GM21737 (cell line): ENCODE results near the gene WNT7B.

Experiments used
- ATAC-seq: cut with Tn5 transposase; IDR thresholded peaks from one replicate; pipeline ENCODE4 v1.9.1; 2021; ENCODE audit warnings: mild to moderate bottlenecking, moderate library complexity; ENCODE audit not compliant: unreplicated experiment

Gene WNT7B

DNA sequence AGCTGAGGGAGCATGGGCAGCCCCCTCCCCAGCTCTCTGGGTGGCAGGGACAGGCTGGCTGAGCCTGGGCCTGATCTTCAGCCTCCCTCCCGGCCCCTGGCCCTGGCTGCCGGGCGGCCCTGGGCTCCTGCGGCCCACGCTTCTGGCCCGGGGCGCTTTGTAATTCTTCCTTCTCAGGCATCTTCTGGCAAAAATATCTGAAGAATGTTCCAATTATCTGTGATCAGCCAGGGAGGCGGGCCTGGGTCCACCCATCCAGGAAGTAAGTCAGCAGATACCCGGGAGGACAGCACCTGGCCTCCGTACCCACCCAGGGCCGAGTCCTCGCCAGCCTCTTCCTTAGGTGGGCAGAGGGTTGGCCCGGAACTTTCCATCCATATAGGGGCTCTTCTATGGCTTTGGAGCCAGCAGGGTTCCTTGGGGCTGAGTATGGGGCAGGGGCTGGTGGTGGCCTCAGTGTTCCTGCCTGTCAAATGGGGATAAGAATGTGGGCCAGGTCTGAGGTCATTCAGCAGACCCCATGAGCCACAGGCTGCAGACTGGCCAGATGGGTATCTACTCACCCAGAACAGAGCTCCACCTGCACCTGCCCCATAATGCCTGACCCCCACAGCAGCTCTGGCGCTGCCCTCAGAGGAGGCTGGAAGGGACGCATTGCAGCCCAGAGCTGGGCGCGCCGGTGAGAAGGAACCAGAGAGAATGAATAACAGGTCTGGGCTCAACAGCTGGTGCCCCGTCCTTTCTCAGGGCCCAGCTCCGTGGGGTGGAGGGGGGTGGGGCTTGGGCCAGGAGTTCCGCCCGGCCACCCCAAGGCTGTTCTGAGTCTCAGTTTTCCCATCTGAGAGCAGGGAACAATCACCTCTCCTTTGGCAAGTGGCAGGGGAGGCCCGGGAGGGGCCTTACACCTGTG lies 16.2 kb downstream of the WNT7B start:
- no peak for ATAC-seq

DNA sequence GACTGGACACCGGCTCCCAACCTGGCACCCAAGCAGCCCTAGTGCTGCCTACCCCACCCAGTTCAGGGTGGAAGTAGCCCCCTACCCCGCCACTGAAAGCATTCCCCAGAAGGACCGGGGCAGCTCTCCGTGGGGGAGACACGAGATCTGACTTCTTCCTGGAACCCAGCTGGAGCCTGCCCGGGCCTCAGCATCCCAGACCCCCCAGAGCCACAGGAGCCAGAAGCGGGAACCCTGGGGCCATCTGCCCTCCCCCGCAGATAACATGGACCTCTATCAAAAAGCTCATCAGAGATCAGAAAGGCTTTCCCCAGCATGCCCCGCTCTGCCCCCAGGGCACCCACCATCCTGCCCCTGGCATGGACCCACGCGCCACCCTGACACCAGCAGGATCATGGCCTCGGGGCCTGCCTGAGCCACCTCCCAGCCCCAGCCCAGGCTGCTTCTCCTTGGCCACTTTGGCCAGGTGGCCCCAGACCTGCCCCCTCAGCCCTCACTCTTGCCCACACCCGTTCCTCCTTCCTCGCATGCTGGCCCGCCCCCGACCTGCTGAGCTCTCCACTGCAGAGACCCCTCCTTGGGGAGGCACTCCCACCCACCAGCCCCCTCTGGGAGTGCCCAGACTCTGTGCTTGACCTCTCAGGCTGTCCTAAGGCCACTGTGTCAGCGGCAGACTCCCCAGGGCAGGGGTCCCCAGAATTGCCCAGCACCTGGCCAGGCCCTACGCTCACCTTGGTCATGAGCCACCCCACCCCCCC lies 17.1 kb downstream of the WNT7B start:
- no peak for ATAC-seq

DNA sequence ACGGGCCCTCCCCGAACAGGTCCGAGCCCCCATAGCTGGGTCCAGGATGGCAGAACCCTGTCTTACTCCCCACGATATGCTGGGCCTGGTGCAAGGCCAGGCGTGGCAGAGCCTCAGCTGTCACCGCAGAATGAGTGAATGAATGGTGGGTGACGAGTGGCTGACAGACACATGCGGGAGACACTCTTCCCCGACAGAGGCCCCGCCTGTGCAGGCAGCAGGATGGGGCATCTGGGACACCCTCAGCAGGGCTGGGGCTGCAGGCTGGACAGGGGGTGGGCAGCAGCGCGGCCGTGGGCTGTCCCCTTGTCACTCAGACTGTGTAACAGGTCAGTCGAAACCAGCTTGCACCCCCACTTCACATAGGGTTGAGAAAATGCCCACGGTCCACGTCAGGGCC lies 18.0 kb downstream of the WNT7B start:
- no peak for ATAC-seq

DNA sequence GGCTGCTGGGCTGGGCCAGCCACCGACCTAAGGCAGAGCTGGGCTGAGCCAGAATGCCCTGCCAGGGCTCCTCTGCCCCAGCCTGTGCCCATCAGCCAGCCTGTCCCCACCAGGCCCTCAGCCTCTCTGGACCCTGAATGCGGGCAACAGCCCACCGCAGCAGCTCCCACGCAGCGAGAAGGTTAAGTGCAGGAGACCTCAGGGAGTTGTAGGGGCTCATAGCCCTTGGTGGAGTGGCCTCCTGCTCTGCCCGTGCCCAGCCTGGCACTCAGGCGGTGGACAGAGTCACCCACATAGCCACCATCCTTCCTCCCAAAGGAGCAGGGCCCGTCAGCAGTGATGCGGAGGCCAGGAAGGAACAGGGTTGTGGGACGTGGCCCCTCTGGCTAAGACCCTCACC lies 19.1 kb downstream of the WNT7B start:
- ATAC-seq, result no peak

DNA sequence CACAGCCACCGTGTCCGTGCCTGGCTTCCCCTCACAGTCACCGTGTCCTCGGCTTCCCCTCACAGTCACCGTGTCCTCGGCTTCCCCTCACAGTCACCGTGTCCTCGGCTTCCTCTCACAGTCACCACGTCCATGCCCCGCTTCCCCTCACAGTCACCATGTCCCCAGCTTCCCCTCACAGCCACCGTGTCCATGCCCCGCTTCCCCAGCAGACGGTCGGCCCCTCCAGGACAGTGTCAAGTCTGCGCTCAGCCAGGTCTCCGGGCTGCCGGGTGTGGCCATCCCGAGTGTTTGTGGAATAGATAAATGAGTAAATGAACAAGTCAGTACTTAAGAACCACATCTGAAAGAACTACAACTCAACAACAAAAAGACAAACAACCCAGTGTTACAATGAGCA lies 23.8 kb downstream of the WNT7B start:
- no peak for ATAC-seq

DNA sequence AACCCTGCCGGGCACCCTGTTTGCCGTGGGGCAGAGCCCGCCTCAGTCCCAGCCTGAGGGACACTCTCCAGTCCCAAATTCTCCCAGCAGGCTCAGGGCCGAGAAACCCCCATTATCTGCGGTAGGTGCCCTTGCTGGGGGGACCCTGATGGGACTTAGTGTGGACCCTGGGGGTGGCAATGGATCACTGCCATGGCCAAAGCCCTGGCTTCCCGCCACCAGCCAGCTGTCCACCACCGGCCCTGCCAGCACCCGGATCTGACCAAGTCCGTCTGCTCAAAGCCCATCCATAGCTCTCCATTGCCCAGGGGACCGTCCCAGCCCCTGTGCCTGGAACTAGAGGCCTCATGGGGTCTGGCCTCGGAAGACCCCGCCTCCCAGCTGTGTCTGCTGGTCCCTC lies 24.4 kb downstream of the WNT7B start:
- ATAC-seq, result no peak

DNA sequence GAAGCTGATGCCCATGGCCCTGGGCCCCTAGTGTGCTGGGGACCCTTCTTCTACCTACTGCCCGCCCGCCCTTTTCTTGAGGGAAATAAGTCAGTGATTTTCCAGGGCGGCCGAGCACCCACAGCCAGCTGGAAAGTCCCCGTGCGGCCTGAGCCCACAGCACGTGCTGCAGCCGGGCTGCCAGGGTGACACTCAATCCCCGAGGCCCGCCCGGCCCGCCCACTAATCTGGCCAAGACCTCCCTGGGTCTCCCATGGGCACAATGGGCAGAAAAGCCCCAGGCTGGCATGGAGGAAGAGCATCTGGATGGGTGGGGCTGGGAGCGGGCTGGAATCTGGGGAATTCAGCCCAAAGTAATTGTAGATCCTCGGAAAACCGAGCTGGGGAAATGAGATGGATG lies 24.8 kb downstream of the WNT7B start:
- no peak for ATAC-seq

DNA sequence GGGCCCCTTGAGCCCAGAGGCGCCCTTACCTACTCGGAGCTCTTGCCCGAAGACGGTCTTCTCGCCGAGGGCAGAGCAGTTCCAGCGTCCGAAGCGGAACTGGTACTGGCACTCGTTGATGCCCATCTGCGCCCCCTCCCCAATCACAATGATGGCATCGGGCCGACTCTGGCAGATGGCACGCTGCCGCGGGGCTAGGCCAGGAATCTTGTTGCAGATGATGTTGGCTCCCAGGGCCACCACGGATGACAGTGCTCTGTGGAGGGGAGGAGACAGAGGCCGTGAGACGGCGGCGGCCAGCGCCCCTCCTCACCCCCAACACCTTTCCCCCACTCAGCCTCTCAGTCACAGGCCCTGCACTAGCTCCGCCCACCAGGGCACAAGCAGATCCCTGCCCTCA lies 27.1 kb downstream of the WNT7B start:
- ATAC-seq, result no peak

DNA sequence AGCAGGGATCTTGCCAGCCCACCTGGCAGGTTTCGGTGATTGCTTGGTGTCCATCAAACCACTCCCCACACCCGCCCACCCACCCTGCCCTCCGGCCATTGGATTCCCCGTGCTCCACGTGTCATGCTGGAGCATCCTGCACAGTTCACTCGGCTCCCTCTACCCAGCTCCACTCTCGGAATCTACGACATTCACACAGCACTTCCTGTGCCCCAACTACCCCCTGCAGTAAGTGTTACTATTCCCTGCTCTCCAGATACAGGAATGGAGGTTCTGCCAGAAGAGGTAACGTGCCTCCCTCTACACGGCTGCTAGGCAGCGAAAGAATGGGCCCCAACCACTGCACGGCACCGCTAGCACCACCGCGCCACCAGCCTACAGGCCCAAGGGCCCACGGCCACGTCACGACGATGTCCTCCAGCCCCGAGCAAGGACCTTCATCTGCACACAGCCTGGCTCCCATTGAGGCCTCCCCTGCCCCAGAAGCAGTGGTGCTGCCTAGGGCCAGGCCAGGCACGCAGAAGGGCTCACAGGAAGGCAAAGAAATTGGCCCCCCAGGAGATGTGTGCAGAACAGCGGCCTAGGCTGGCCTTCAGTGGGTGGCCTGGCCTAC lies 27.6 kb downstream of the WNT7B start:
- no peak for ATAC-seq

DNA sequence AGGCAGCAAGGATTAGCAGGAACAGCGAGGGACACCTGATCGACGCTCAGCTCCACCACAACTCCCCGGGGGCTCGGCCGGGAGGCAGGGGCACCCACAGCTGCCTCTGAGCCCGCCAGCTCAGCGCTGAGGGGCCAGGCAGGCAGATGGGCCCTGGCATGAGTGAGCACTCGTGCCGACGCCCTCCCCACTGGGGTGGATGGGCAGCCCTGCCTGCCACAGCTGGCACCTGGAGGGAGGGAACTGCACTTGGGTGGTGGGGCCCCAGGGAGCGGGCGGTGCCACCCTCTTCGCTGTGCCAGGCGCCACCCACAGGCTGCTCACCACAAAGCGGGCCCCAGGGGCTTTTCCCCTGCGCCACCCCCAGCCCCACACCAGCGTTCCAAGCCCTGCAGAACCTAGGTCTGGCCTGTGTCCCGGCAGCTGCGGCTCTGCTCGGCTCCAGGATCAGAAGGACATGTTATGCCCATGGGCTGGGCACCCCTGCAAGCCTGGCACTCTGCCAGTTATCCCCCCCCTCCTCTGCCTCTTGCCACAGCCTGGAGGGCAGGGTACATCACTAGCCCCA lies 28.8 kb downstream of the WNT7B start:
- ATAC-seq, result no peak

DNA sequence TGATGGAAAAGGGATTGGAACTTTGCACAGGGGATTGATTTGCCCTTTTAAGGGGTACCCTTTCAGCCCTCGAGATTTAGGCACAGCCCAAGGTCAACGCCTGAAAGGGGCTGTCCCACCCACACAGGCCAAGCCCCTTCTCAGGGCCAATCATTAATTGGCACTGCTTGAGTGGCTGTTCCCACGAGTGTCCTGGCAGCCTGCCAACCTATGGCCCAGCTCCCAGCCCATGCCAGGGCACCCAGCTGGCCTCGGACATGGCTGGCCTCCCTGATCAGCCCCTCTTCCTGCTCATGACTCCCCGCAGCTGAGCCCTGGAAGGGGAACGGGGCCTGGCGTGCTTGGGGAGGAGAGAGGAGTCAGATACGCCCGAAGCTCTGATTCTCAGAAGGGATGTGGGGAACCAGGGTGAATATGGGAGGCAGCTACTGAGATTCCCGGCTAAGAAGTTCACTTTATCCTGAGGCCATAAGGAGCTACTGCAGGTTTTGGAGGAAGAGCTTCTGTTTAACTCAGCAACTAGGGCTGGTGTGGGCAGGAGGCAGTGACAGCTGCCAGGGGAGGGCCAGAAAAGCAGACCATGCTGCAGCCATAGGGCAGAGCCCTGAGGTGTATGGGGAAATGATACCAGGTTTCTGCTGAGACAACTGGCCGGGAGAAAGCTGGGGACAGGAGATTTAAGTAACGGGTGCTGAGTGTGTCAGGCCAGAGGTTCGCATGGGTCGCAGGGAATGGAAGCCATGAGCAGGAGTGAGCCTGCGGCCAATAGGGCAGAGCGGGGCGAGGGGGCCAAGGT lies 30.0 kb downstream of the WNT7B start:
- no peak for ATAC-seq

DNA sequence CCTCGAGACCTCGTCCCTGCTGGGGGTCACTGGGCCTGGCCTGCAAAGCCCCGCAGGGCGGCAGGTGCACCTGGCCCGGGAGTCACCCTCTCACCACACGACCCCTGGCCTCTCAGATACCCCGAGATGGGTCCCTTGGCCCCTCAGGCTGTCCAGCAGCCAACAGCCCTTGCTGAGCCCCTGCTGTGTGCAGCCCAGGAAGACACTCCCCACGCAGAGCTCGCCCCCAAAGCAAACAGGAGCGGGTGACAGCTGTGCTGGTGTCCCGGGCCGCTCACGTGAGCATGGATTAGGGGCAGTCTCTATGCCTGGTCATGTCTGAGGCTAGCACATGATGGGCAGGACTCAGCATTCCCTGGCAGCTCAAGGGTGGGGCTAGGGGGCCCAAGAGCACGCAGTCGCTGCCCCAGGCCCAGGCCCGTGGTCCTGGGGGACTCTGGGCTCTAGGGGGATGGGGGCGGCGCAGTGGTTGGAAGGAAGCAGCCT lies 31.3 kb downstream of the WNT7B start:
- ATAC-seq, result no peak

DNA sequence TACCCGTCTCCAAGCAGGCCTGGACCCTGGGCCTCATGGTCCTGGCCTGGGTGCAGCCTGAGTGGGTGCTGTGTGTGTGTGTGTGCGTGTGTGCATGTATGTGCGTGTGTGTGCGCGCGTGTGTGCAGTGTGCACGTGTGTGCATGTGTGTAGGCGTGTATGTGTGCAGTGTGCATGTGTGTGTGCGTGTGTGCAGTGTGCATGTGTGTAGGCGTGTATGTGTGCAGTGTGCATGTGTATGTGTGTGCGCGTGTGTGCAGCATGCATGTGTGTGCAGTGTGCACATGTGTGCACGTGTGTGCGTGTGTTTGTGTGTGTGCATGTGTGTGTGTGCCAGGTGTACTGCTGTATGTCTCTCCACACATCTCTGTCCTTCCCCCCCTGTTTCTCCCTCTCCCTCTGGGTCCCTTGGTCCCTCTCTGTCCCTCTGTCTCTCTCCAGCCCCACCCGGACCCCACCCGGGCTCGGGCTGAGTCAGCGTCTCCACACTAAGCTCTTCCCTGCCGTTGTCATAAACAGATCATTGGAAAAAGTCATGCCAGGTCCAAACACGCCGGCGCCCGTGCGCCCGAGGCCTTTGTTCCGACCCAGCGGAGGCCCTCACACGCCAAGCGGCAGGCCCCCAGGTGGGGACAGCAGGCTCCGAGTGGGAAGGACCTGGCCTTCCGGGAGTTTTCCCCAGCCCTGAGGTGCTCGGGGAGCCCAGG lies 34.0 kb downstream of the WNT7B start:
- no peak for ATAC-seq

DNA sequence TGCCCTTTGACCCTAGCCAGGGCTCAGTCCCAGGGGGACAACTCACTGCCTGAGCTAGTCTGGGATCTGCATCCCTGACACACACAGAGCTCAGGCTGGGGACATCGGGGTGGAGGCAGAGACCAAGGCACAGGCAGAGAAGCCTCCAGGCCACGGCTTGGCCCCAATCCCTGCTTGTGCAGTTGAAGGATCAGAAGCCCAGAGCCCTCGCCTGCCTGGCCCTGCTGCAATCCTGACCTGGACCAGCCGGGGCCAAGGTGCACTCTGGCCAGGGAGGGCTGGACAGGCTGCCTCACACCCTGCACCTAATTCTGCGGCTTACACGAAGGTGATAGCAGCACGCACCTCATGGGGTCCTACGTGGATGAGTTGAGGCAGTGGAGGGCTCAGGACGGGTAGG lies 34.6 kb downstream of the WNT7B start:
- ATAC-seq, result no peak

DNA sequence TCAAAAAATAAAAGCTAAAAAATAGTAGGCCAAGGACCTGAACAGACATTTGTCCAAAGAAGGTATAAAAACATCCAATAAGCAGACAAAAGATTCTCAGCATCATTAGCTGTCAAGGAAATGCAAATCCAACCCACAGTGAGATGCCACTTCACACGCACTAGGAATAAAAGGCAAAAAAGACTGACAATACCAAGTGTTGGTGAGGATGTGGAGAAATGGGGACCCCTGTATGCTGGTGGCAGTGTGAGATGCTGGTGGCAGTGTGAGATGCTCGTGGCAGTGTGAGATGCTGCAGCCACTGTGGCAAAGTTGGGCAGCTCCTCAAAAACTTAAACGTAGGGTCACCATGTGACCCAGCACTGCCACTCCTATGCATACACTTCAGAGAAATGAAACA lies 38.0 kb downstream of the WNT7B start:
- no peak for ATAC-seq

DNA sequence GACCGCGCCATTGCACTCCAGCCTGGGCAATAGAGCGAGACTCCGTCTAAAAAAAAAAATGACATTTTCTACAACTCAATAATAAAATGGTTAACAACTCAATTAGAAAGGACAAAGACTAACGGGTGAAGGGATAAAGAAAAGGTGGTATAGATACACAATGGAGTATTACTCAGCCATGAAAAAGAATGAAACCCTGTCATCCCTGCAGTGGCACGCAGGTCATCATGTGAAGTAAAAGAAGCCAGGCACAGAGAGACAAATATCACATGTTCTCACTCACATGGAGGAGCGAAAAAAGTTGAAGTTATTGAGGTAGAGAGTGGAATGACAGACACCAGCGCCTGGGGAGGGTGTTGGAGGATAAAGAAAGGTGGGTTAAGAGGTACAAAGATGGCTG lies 39.0 kb downstream of the WNT7B start:
- ATAC-seq, result no peak

DNA sequence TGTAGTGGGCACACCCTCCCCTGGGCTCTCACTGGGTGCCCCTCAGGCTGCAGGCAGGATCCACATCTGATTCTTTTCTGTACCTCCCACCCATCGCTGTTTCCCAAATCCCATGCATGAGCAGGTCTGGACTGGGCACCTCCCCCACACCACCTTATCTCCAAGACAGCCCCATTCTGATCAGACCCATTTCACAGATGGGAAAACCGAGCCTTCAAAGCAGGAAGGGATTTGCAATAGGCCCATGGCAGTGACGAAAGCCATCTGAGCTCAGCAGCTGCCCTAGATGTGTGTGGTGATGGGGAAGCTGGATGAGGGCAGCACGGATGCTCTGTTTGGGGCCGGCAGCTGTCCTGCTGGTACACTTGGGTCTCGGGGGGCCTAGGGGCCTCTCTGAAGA lies 41.4 kb downstream of the WNT7B start:
- no peak for ATAC-seq

DNA sequence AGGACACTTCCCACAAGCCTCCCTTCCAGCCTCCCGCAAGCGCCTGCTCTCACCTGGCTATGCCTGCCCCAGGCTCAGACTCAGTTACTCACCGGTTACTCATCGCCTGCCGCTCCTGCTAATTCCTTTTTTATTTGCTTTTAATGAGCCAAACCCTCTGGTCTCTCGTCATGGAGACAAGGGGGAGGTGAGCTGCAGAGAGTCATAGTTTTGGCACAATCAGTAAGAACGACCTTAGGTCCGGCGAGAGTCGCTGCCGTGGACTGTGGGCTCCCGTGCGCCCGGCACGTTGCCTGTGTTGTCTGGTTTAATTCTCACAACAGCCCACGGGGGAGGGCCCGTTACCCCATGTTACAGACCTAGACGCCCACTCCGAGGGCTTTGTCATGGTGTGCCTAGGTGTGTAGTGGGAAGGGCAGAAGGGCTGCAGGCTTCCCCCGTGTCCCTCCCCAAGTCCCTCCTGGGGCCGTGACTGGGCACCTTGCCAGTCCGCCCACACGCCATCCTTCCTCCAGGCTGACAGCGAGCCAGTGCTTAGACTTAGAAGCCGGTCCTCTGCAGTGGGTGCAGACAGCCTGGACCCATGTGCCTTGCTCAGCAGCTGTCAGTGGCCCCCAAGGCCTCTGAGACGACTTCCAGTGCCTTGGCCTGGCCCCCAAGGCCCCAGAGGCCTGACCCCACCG lies 42.2 kb downstream of the WNT7B start:
- no peak for ATAC-seq

DNA sequence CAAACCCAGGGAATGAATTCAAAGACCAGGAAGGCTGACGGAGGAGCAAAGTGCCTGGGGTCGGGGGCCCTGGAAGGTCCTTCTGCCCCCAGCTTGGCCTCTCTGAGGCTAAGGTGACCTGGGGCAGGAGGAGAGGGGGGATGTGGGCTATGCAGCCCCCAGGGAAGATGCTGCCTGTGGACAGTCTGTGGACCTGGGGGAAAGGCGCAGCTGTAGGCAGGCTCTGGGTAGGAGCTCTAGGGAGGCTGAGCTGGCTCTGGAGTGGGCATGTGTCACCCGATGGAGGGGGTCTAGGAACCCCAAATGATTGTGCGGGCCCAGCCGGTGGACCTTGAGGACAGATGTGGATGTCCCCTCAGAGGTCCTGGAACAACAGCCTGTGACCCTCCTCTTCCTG lies 42.8 kb downstream of the WNT7B start:
- no peak for ATAC-seq
